MCF 10A (cell line): ENCODE data around the gene PI4KB. TPM values are rescaled to one million over a fixed set of nuclear protein-coding genes. Genes with fewer than 3 reads are reported as not detected.

Source experiments
- total RNA-seq: library from RNA; stranded (reverse); gene quantifications from 2 replicates; pipeline ENCODE4 v1.2.3, GENCODE V29; 2022

PI4KB gene
- total RNA-seq, 1 experiment from 2014 or later, result 75.3 TPM

Other genes starting within 250 kb of the PI4KB start
- 2.3 and 9.5 TPM in 2 replicates for gene SEMA6C, start 180.8 kb downstream of the PI4KB start, total RNA-seq
- gene TNFAIP8L2, start 170.8 kb downstream of the PI4KB start, total RNA-seq, result not detected in 2 replicates
- 14.4 and 22.3 TPM in 2 replicates for gene LYSMD1, start 161.5 kb downstream of the PI4KB start, total RNA-seq
- gene SCNM1, start 161.3 kb downstream of the PI4KB start, total RNA-seq, result 88.5 and 93.0 TPM in 2 replicates
- gene TMOD4, start 151.4 kb downstream of the PI4KB start, total RNA-seq, result 1.1 TPM in 1 of 2 replicates, not detected in the other
- gene VPS72, start 137.2 kb downstream of the PI4KB start, total RNA-seq, result 106 and 108 TPM in 2 replicates
- gene PIP5K1A, start 128.9 kb downstream of the PI4KB start, total RNA-seq, result 150 and 163 TPM in 2 replicates
- 266 and 285 TPM in 2 replicates for gene PSMD4, start 72.7 kb downstream of the PI4KB start, total RNA-seq
- gene ZNF687, start 45.1 kb downstream of the PI4KB start, total RNA-seq, result 26.3 and 27.5 TPM in 2 replicates
- gene RFX5, start 19.8 kb upstream of the PI4KB start, total RNA-seq, result 19.2 and 26.5 TPM in 2 replicates
- 8.2 and 11.6 TPM in 2 replicates for gene SELENBP1, start 45.3 kb upstream of the PI4KB start, total RNA-seq
- 281 and 320 TPM in 2 replicates for gene PSMB4, start 72.2 kb upstream of the PI4KB start, total RNA-seq
- gene POGZ, start 132.1 kb upstream of the PI4KB start, total RNA-seq, result 92.1 and 92.2 TPM in 2 replicates
- gene CGN, start 184.0 kb upstream of the PI4KB start, total RNA-seq, result 0.32 and 0.33 TPM in 2 replicates
- gene TUFT1, start 212.9 kb upstream of the PI4KB start, total RNA-seq, result 90.6 and 162 TPM in 2 replicates